Parathyroid adenoma (tissue), 2 donors: ENCODE measurements around the gene VWA3A.
"Not testable (repeated sequence)": the region's sequence is repeated elsewhere in the genome, so short reads cannot be mapped to it uniquely, and the experiment has no call there.

ENCODE experiments used
- H2AFZ ChIP-seq: fragments of 300-600 bp; sonication (generic); one replicate; pipeline ENCODE4 v1.7.0; 2017; ENCODE audit warnings: antibody characterized with exemption, mild to moderate bottlenecking
- H3K27ac ChIP-seq: fragments of 300-600 bp; sonication (generic); one replicate; pipeline ENCODE4 v1.7.0; 2017
- H3K27me3 ChIP-seq: fragments of 300-600 bp; sonication (generic); one replicate; pipeline ENCODE4 v1.7.0; 2017; ENCODE audit warnings: low read length; ENCODE audit not compliant: control insufficient read depth, insufficient read depth
- H3K36me3 ChIP-seq: fragments of 300-600 bp; sonication (generic); one replicate; pipeline ENCODE4 v1.7.0; 2017; ENCODE audit warnings: low read length; ENCODE audit not compliant: control insufficient read depth, insufficient read depth
- H3K4me1 ChIP-seq: fragments of 300-600 bp; sonication (generic); one replicate; pipeline ENCODE4 v1.7.0; 2017; ENCODE audit warnings: control low read depth
- H3K4me2 ChIP-seq: fragments of 300-600 bp; sonication (generic); one replicate; pipeline ENCODE4 v1.7.0; 2017; ENCODE audit warnings: low read length
- H3K4me3 ChIP-seq: fragments of 300-600 bp; sonication (generic); one replicate; pipeline ENCODE4 v1.7.0; 2017; ENCODE audit warnings: low read depth, low read length
- H3K79me2 ChIP-seq: fragments of 300-600 bp; sonication (generic); one replicate; pipeline ENCODE4 v1.7.0; 2017; ENCODE audit warnings: control low read depth
- H3K9ac ChIP-seq: fragments of 300-600 bp; sonication (generic); one replicate; pipeline ENCODE4 v1.7.0; 2017; ENCODE audit warnings: mild to moderate bottlenecking
- H3K9me3 ChIP-seq: fragments of 300-600 bp; sonication (generic); one replicate; pipeline ENCODE4 v1.7.0; 2017; ENCODE audit warnings: low read length; ENCODE audit not compliant: control insufficient read depth
- TF ChIP-seq, protein P1 (sequence below): fragments of 300-600 bp; sonication (generic); IDR thresholded peaks from one replicate; pipeline ENCODE4 v1.7.0; 2017; ENCODE audit warnings: antibody characterized with exemption, mild to moderate bottlenecking
- donor health status: primary hyperparathyroidism.

Gene VWA3A

DNA sequence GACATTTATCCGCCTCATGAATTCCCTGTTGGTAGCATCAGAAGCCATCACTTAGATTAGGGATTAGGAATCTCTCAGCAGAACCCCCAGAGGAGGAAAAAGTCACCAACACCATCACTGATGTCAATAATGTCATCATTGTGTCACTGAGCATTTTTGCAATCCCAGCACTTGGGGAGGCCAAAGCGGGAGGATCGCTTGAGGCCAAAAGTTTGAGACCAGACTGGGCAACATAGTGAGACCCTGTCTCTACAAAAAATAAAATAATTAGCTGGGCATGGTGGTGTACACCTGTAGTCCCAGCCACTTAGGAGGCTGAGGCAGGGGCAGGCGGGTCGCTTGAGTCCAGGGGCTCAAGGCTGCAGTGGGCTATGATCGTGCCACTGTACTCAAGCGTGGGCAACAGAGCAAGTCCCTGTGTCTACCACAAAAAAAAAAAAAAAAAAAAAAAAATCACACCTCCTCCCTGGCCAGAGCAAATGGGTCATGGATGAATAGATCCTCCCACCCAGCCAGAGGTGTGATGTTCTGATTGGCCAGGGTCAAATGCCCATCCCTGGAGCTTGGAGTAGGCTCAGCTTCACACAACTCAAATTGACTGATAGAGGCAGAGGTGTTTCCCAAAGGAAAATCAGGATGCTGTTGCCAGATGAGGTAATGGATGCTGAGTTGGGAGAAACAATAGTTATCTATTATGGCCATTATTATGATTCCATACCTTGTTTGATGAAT lies 31.6 kb downstream of the VWA3A start:
- TF ChIP-seq, protein P1, sequence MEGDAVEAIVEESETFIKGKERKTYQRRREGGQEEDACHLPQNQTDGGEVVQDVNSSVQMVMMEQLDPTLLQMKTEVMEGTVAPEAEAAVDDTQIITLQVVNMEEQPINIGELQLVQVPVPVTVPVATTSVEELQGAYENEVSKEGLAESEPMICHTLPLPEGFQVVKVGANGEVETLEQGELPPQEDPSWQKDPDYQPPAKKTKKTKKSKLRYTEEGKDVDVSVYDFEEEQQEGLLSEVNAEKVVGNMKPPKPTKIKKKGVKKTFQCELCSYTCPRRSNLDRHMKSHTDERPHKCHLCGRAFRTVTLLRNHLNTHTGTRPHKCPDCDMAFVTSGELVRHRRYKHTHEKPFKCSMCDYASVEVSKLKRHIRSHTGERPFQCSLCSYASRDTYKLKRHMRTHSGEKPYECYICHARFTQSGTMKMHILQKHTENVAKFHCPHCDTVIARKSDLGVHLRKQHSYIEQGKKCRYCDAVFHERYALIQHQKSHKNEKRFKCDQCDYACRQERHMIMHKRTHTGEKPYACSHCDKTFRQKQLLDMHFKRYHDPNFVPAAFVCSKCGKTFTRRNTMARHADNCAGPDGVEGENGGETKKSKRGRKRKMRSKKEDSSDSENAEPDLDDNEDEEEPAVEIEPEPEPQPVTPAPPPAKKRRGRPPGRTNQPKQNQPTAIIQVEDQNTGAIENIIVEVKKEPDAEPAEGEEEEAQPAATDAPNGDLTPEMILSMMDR, result no peak
- no peaks in the 10 kb centered on the region for H3K79me2 ChIP-seq

DNA sequence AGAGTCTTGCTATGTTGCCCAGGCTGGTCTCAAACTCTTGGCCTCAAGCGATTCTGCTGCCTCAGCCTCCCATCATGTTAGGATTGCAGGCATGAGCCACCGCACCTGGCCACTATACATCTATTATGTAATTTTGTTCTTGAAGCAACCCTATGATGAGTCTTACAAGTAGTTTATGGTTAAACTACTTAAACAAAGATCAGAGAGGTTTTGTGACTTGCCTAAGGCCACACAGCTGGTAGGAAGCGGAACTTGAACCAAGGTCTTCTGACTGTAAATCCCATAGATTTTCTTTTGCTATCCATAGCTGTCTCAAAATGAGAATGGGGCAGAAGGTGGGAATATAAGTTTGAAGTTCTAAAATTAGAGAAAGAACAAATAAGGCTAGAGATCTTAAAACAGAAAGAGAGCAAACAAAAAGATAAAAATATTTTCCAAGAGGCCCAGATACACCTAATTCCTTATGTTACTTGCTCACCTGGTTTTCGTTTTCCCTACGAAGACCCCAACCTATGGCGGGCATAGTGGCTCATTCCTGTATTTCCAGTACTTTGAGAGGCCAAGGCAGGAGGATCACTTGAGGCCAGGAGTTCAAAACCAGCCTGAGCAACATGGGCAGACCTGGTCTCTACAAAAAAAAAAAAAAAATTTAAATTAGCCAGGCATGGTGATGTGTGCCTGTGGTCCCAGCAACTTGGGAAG lies 32.4 kb downstream of the VWA3A start:
- TF ChIP-seq, protein P1, result no peak

More for the DNA sequence above, 31.6 kb downstream of the VWA3A start:
- H3K27me3 ChIP-seq, result no peaks in the 10 kb centered on the region
- H2AFZ ChIP-seq, result no peak overlapping the region
- H3K4me3 ChIP-seq, result no peak overlapping the region
- no peak overlapping the region for H3K4me2 ChIP-seq
- no peaks in the 10 kb centered on the region for H3K9me3 ChIP-seq
- H3K36me3 ChIP-seq, result no peaks in the 10 kb centered on the region
- H3K4me1 ChIP-seq, result no peaks in the 10 kb centered on the region
- no peak overlapping the region for H3K27ac ChIP-seq
- no peak overlapping the region for H3K9ac ChIP-seq

DNA sequence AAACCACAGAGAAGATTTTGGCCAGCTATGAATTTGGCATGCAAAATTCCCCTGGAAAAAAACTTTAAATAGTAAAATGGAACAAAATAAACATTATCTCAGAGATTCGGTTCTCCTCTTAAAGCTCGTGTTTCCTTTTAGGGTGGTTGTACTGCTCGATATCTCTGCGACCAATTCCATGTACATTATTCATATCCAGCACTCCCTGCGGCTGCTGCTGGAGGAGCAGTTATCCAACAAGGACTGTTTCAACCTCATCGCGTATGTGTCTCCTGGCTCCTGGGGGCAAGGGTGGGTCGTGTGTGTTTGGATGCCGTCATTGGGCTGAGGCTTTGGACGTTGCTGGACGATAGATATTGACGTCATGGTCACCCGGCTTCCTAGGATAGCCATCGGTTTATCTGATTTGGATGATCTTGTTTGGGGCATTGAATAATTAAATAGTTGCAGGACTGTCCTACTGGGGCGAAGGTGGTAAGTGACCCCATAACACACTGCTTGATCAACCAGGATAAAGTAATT lies 33.8 kb downstream of the VWA3A start:
- no peak overlapping the region for H3K4me3 ChIP-seq
- no peaks in the 10 kb centered on the region for H3K4me1 ChIP-seq
- H3K9ac ChIP-seq, result no peak overlapping the region
- no peaks in the 10 kb centered on the region for H3K9me3 ChIP-seq
- H3K4me2 ChIP-seq, result no peak overlapping the region
- no peaks in the 10 kb centered on the region for H3K27me3 ChIP-seq
- no peak overlapping the region for H3K27ac ChIP-seq
- no peaks in the 10 kb centered on the region for H3K36me3 ChIP-seq
- no peak overlapping the region for H2AFZ ChIP-seq
- no peaks in the 10 kb centered on the region for H3K79me2 ChIP-seq
- TF ChIP-seq, protein P1, result no peak

More for the DNA sequence above, 32.4 kb downstream of the VWA3A start:
- no peaks in the 10 kb centered on the region for H3K4me1 ChIP-seq
- H3K36me3 ChIP-seq, result no peaks in the 10 kb centered on the region
- H3K4me3 ChIP-seq, result no peak overlapping the region
- no peak overlapping the region for H3K9ac ChIP-seq
- no peak overlapping the region for H2AFZ ChIP-seq
- H3K79me2 ChIP-seq, result no peaks in the 10 kb centered on the region
- no peaks in the 10 kb centered on the region for H3K9me3 ChIP-seq
- H3K4me2 ChIP-seq, result no peak overlapping the region
- no peaks in the 10 kb centered on the region for H3K27me3 ChIP-seq
- H3K27ac ChIP-seq, result no peak overlapping the region

DNA sequence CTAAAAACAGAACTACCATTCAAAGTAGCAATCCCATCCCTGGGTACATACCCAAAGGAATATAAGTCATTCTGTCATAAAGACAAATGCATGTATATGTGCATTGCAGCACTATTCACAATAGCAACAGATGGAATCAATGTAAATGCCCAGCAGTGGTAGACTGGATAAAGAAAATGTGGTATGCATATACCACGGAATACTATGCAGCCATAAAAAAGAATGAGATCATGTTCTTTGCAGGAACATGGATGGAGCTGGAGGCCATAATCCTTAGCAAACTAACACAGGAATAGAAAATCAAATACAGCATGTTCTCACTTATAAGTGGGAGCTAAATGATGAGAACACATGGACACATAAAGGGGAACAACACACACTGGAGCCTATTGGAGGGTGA lies 36.2 kb downstream of the VWA3A start:
- H3K4me3 ChIP-seq, result not testable (repeated sequence)

DNA sequence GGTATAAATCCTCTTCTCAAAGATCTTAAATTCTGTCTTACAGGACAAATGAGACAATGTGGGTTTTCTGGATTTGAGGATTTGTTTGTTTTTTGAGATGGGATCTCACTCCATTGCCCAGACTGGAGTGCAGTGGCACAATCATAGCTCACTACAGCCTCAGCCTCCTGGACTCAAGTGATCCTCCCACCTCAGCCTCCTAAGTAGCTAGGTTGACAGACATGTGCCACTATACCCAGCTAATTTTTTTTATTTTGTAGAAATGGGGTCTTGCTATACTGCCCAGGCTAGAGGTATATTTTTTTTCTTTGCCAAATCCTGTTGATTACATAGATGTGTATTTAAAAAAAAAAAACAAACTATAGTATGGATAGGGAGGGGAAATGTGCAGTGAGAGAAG lies 38.2 kb downstream of the VWA3A start:
- no peaks in the 10 kb centered on the region for H3K9me3 ChIP-seq
- no peaks in the 10 kb centered on the region for H3K4me1 ChIP-seq
- no peak overlapping the region for H2AFZ ChIP-seq
- H3K4me3 ChIP-seq, result no peak overlapping the region
- H3K9ac ChIP-seq, result no peak overlapping the region
- no peaks in the 10 kb centered on the region for H3K79me2 ChIP-seq
- H3K4me2 ChIP-seq, result no peak overlapping the region
- TF ChIP-seq, protein P1, result no peak
- no peaks in the 10 kb centered on the region for H3K27me3 ChIP-seq
- H3K36me3 ChIP-seq, result no peaks in the 10 kb centered on the region
- no peak overlapping the region for H3K27ac ChIP-seq

More for the DNA sequence above, 36.2 kb downstream of the VWA3A start:
- H3K27me3 ChIP-seq, H3K4me1 ChIP-seq, H3K36me3 ChIP-seq, H2AFZ ChIP-seq, H3K79me2 ChIP-seq, H3K27ac ChIP-seq, H3K4me2 ChIP-seq, H3K9ac ChIP-seq, H3K9me3 ChIP-seq: not testable (repeated sequence)
